Uterus (tissue), 4 donors: Measurements from ENCODE around the gene TMEM270. TPM values are rescaled to one million over a fixed set of nuclear protein-coding genes. Genes with fewer than 3 reads are reported as not detected.
"Not testable (repeated sequence)": the region's sequence is repeated elsewhere in the genome, so short reads cannot be mapped to it uniquely, and the experiment has no call there.

Experiments used
- DNase-seq, 2 donors: peaks; one replicate each; pipeline ENCODE4 v3.0.0-alpha.2; 2019 to 2020
- H3K27ac ChIP-seq, 2 donors: fragments of 200-600 bp; sonication (generic); 1 replicate in 1 of 2; 2 replicates in 1 of 2; pipeline ENCODE4 v1.5.1; 2016 to 2018
- H3K27me3 ChIP-seq, 2 donors: fragments of 200-600 bp; sonication (generic); one replicate each; pipeline ENCODE4 v1.5.1; 2018 to 2019; ENCODE audit warnings: control low read depth in 1 of 2
- H3K36me3 ChIP-seq, 2 donors: fragments of 200-600 bp; sonication (generic); one replicate each; pipeline ENCODE4 v1.5.1; 2019; ENCODE audit warnings: control low read depth in 1 of 2
- H3K4me1 ChIP-seq, 2 donors: fragments of 200-600 bp; sonication (generic); one replicate each; pipeline ENCODE4 v1.5.1; 2018 to 2019; ENCODE audit warnings: control low read depth in 1 of 2
- H3K4me3 ChIP-seq, 2 donors: fragments of 200-600 bp; sonication (generic); 1 replicate in 1 of 2; 2 replicates in 1 of 2; pipeline ENCODE4 v1.5.1; 2018 to 2019; ENCODE audit warnings: mild to moderate bottlenecking in 1 of 2
- H3K9me3 ChIP-seq, 2 donors: fragments of 200-600 bp; sonication (generic); one replicate each; pipeline ENCODE4 v1.5.1; 2019; ENCODE audit warnings: control low read depth in 1 of 2
- CTCF ChIP-seq, 4 experiments: fragments of 200-600 bp in 2 of 4; fragments of 450-650 bp in 2 of 4; sonication (generic) in 2 of 4; IDR thresholded peaks; one replicate each; pipeline ENCODE4 v1.5.1; 2016 to 2019; ENCODE audit warnings: antibody characterized with exemption in 4 of 4, mild to moderate bottlenecking in 2 of 4, moderate library complexity in 1 of 4
- POLR2A ChIP-seq, 2 donors: fragments of 450-650 bp; IDR thresholded peaks; one replicate each; pipeline ENCODE4 v1.6.1; 2016; ENCODE audit warnings: antibody characterized with exemption in 2 of 2, mild to moderate bottlenecking in 1 of 2, moderate library complexity in 1 of 2
- intact Hi-C: fragments of 100-400 bp; cut with DNase I; formaldehyde crosslinking; loops from one replicate; pipeline ENCODE4 v1.15.1; 2023; ENCODE audit warnings: low total_unique reads
- total RNA-seq, 4 donors: library from RNA; depleted of rRNA in 3 of 4; stranded (reverse); fragments of >200 nt in 3 of 4; gene quantifications; one replicate each; pipeline versions ENCODE4 v1.1.0 to v1.2.4, GENCODE V29; 2014 to 2023
- donor health status: DM: yes; HTN: yes; CAD: no.

The TMEM270 gene
- total RNA-seq, 4 donors from 2014 or later, result 1.1 TPM; not detected in 3

- Histone ChIP-seq H3K27ac (no peak overlapping the region), H3K27me3 (no peaks in the 10 kb centered on the region), H3K36me3 (no peaks in the 10 kb centered on the region), H3K4me3 (no peak overlapping the region), H3K4me1 (peaks cover 0 to 4% of the 10 kb centered on the region in 2 donors), H3K9me3 (no peaks in the 10 kb centered on the region)
- no peak for TF ChIP-seq POLR2A (IDR thresholded peaks at IDR 0.05)
- TF ChIP-seq CTCF (IDR thresholded peaks at IDR 0.05), result no peak
- intact Hi-C loops, result no loop called here
- DNase-seq, result no peak
Measured at GRCh38 chr7:73832806-73833205, 28.2 kb upstream of the TMEM270 start.

- Histone ChIP-seq H3K4me3 (no peak overlapping the region), H3K27ac (no peak overlapping the region), H3K27me3 (no peaks in the 10 kb centered on the region), H3K36me3 (no peaks in the 10 kb centered on the region), H3K4me1 (no peaks in the 10 kb centered on the region), H3K9me3 (no peaks in the 10 kb centered on the region)
- TF ChIP-seq POLR2A (IDR thresholded peaks at IDR 0.05) (no peak), CTCF (IDR thresholded peaks at IDR 0.05) (no peak)
- intact Hi-C loops, result no loop called here
- no peak for DNase-seq
Measured at GRCh38 chr7:73833251-73833919, 27.6 kb upstream of the TMEM270 start.

- no peak for DNase-seq
- Histone ChIP-seq H3K4me1 (no peaks in the 10 kb centered on the region), H3K27ac (no peak overlapping the region), H3K36me3 (no peaks in the 10 kb centered on the region), H3K9me3 (no peaks in the 10 kb centered on the region), H3K4me3 (no peak overlapping the region), H3K27me3 (no peaks in the 10 kb centered on the region)
- TF ChIP-seq CTCF (IDR thresholded peaks at IDR 0.05), result no peak
- TF ChIP-seq POLR2A (IDR thresholded peaks at IDR 0.05), result no peak
- intact Hi-C loops, result no loop called here
Measured at GRCh38 chr7:73834626-73835191, 26.2 kb upstream of the TMEM270 start.

- H3K9me3 ChIP-seq, intact Hi-C loops, DNase-seq, H3K4me3 ChIP-seq, H3K27me3 ChIP-seq, H3K4me1 ChIP-seq, H3K27ac ChIP-seq, H3K36me3 ChIP-seq: not testable (repeated sequence)
Measured at GRCh38 chr7:73837167-73837566, 23.8 kb upstream of the TMEM270 start.

- no peak overlapping the region for H3K27ac ChIP-seq
- H3K36me3 ChIP-seq, result no peaks in the 10 kb centered on the region
- no peaks in the 10 kb centered on the region for H3K4me1 ChIP-seq
- H3K4me3 ChIP-seq, result no peak overlapping the region
- no peaks in the 10 kb centered on the region for H3K27me3 ChIP-seq
- no peak for TF ChIP-seq POLR2A (IDR thresholded peaks at IDR 0.05)
- TF ChIP-seq CTCF (IDR thresholded peaks at IDR 0.05), result no peak
- no peaks in the 10 kb centered on the region for H3K9me3 ChIP-seq
- DNase-seq, result no peak
- intact Hi-C loops, result no loop called here
Measured at GRCh38 chr7:73838642-73839041, 22.3 kb upstream of the TMEM270 start.
